HG03521 (cell line): ENCODE results near the gene SKAP1.

Experiments
- ATAC-seq: cut with Tn5 transposase; IDR thresholded peaks from one replicate; pipeline ENCODE4 v1.9.1; 2021; ENCODE audit warnings: mild to moderate bottlenecking, moderate library complexity; ENCODE audit not compliant: unreplicated experiment

SKAP1 gene

DNA sequence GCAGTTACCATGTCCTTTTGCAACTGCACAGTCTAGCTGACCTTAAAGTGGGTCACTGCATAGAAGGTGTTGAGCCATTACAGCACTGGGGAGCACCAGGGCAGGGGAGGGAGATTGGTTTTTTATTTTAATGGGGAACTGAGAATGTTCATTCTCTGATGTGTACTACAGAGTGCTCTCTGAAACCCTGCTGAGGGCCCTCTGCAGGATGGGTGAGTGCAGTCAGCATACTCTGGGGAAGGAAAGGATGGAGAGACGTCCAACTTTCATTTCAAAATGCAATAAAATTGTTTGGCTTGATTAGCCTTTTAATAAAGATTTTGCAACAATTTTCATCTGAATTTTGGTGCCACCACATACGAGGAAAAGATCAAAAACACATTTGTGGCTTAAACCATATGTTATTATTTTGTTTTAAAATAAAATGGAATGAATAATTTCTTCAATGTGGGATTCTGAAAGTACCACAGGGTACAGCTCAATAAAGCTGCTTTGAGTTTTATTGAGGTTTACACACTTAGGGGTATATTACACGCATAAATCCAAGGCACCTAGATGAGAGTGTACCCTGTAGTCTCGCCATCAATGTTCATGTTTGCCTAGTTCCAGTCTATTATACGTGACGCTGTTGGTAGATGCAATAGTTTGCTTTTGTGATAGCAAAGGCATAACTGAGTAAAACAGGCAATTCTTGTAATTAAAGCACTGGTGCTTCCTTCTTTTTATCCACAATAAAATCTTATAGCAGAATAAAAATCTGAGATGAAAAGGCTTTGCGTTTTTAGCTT, 249.0 kb downstream of the SKAP1 start:
- no peak for ATAC-seq

DNA sequence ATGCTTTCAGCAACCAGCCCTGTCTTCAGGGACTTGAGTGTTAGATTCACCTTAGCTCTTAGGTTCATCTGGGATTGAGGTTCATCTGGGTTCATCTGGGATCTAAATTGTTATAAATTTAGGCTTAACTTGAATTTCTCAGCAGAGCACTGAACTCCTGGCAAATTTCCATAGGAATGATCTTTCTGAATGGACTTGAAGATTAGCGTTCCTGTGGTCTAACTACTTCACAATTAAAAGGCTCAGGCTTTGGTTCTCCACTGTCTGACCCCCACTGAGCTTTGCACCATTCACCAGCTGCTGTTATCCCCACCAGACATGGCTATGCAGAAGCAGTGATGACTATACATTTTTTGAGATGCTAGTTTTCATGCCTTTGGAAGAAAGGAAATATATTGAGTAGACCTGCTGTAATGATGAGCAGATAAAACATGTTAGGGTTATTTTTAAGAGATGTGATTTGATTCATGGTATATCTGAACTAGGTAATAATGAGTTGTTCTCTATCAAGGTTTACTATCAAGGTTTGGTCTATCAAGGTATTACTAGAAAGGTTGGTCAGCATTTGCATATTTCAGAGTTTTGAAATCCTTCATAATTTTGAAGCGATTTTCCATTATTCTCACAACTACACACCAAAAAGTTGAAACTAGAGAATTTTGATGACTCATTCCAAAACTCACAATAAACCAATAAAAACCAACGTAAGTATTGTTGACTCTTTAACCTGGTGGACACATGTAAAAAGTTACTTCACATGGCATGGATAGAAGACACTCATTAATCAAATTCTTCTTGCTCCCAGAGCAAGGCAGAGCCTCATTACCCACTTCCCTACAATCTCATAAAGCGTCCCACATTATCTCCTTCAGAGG, 250.7 kb downstream of the SKAP1 start:
- ATAC-seq: no peak

DNA sequence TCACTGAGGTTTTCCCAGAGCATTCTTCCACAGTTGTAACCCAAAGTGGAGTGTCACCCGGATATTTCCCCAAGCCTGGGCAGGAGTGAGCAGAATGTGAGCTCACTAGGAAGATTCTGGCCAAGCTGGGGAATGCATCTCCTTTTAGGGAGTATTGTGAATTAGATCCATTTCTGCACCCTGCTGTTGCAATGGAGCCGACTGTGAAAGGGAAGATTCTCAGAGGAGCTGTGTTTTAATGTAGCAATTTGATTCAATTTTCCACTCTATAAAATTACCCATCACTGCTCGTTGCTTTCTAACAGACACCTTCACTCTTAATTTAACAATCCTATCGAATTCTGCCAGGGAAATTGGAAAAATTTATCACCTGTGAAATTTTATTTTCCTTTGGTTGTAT, 251.7 kb downstream of the SKAP1 start:
- ATAC-seq: no peak

DNA sequence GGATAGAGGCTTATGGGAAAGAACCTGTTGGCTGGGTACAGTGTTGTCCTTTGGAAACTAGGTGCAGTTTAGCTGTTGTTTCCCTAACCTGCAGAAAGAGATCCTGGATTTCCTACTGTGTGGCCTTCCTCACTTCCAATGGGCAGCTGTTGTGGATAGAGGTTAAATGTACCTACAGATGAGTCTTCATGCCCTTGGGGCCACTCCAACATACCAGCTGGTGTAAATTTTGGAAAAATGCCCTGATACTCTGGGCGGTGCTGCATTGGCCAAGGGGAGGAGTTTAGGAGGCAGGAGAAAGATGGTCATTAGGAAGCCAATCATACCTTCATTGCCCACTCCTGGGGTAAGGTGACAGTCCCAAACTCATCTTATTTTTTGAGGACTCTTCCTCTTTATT, 252.2 kb downstream of the SKAP1 start:
- ATAC-seq: no peak

DNA sequence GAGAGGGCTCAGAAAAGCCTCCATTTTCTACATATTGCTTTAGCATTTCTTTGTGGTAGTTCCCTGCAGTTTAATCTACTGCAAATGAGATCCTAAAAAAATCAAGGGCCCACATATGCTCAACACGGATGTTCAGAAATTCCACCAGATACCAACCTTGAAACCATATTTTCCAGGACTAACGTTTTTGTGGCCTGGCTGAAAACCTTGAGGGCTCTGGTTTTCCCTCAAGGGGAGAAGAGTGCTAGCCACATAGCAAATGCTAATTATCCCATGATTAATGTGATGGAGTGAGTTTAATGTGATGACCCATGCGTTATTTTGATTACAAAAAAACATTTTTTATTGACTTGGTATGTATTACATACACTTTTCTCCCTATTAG, 253.6 kb downstream of the SKAP1 start:
- no peak for ATAC-seq

DNA sequence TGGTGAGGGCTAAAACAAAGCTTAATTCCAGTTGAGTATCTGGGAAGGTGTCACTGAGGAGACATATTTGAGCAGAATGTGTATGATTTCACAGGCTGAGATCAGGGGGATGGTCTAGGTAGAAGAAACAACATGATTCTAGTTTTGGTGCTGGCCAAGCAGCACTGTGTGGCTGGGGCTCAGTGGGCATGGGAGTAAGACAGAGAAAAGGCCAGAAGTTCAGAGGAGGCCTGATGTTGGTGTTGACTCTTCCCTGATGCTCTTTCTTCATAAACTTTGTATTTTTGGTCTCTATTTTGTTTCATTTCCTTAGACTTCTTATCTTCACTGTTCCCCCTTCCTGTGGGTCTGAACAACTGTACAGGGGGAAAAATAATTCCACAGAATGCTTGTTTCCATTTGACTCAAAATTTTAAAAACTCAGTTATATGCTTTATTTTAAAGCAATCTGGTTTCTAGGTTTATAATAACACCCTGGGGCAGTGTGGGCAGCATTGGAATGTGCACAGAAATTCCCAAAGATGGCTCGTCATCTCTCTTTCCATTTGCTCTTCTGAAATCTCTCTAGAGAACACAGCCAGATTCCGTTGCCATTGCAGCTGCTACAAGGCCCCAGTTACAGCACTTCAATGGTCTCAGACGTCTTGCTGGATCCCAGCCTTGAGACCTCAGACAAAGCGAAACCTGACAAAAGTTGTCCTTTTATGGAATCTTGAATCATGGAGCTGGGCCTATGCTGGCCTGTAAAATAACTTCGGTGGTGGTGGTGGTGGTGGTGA, 254.1 kb downstream of the SKAP1 start:
- no peak for ATAC-seq

DNA sequence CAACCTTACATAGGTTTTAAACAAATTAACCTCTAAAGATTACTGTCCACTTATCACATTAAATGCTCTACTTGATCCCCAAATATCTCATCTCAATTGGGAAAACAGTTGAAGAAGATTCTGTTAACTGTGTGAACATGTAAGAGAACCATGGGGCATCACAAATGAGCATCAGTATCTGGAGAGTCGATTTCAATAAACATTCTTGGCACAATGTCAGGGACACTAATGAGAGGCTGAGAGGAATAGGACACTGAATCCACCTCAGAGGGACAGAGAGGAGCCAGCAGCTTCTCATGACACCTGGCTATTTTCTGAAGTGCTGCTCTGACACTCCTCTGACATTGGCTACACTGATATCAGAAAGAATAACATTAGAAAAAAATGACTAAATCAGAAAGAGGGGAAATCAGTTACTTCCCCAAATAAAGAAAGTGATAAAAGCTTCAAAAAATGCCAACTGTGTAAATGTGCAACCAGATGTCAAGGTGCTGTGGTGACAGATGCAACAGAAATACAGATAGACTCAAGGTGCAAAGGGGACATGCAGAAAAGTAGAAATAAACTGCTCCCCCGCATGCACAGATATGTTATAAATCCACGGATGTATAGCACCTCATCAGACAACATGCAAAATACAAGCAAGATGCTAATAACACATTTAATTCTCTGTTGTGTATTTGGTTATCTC, 255.0 kb downstream of the SKAP1 start:
- ATAC-seq: no peak

DNA sequence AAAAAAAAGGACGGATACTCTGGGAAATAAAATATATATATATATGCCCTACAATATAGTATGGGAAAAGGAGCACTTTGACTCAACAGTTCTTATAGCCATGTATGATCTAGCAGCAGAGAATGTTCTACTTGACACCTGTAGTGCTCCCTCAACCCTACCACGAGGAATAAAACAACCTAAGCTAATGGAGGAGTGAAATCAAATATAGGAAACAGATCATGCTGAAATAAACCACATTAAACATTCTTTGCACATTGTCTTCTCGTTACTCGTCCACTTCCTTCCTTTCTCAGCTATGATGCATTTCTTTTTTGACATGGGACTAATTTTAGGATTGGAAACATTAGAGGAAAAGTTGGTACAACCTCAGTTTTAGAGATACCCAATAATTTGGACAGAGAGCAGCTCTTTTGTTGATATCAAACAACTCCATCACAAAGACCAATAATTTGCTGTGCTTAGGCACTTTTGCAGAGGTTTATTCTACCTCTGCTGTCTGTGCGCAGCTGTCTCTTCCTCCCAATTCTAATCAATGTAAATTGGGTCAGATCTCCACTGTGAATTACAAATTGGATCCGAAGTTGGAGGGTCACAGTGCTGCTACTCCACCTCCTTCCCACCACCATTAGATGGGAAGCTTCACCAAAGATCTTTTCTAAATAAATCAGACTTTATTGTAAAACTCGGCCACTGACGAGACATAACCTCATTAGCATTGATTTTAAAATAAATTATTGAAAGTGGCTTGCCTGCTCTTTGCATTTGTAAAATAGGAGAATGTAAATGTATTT, 256.6 kb downstream of the SKAP1 start:
- no peak for ATAC-seq

DNA sequence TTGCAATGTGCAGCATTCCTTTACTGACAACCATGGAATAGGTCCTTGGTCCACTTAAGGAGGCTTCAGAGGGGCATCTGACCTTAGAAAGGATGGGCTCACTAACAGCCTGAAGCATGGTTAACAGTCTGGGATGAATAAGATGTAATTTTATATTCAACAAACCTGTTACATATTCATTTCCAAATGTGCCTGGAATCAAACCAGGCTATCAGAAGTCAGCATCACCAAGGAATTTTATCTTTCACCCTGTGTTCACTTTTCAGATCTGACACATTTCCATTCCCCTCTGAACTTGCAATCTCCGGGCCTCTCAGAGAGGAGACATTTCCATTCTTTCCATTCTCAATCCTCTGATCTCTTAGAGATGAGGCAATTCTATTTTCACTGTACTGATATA, 260.1 kb downstream of the SKAP1 start:
- no peak for ATAC-seq

DNA sequence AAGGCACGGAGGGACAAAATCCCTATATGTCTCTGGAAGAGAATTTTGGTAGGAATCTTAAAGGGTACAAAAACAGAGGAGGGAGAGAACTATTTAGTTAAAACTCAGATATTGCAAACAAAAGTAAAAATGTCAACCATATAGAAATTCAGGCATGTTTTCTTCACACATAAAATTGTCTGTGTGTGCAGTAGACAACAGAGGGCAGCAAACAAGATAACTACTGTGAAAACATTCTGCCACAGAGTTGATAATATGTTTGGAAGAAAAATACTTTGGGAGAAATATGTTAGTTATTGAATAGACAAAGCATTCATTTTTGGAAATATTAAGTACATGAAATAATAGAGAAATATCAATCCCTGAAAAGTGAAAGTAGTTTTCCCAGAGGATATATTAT, 266.2 kb downstream of the SKAP1 start:
- no peak for ATAC-seq

DNA sequence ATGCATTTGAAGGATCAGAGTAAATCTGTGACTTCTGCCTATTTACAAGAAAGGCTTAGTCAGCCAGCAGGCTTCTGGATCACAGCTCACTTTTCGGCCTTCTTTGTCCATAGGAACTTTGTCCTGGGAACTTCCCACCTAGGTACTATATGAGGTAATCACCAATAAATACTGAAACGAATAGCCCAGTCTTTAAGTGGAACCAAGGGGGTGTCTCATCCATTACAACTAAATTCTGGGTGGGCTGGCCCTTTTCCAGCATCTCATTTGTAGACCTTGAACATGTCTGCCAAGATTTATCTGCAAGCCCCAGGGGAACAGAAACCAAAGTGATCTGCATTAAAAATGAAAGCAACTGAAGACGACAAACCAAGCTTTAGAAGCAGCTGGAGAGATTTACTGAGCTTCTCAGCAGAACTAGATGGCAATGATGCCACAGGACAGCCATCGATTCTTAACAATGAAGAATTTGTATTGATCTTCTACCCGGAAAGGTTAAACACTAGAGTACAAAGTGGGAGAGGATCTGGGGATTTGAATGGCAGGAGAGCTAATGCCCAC, 267.0 kb downstream of the SKAP1 start:
- ATAC-seq: no peak

DNA sequence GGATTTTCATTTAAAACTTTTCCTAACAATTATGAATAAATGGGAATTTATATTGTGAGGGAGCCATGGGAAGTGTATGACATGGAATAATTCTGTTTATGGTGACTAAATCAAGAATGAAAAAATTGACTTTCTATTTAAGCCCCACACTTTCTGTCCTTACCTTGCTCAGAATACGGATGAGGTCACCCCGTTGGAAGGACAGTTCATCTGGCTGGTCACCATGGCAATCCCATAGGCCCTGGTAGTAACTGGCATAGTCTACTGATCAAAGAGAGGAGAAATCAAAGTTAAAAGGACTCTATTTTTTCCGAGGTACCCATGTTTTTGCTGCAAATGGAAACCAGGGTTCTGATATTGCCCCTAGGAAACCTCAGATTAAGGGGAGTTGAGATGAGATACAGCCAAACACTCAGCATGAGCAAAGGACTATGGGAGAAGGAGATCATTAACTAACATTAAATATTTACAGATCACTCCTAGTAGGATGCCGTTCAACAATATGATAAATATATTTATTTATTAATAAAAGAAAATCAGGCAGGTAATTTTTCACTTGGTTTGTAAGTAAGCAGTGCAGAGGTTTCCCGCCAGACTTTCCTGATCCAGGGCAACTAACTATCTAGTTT, 267.6 kb downstream of the SKAP1 start:
- no peak for ATAC-seq

DNA sequence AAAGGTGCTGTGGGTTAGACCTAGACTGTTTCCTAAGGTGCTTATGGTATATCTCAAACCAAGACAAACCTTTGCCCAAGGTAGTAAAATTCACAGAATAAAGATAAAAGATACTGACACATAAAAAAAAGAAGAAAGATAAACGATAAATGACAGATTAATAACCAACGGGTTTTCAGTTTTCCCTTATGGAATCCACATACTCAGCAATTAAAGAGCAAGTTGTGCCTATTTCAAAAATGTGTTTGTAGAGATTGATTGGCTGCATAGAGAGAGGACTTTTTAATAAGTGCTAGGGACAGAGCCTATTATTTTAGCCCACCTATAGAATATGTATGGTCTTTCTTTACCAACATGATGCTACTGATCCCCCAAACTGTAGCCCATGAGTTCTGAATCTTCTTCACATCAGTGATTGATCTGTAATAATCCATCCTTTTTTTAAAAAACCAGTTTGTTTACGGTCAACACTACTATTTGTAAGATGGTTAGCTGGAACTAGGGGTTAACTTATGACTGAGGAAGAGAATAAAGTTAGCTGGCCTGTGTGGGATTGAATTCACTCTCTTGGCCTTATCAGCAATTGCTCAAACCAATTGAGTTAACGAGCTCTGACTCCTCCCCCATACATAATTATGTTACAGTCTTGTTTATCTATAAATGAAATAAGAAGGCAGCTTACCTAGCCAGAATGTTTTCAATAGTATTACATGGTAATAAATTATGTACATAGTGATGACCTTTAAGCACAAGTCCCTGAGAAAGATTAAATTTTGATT, 268.7 kb downstream of the SKAP1 start:
- no peak for ATAC-seq

DNA sequence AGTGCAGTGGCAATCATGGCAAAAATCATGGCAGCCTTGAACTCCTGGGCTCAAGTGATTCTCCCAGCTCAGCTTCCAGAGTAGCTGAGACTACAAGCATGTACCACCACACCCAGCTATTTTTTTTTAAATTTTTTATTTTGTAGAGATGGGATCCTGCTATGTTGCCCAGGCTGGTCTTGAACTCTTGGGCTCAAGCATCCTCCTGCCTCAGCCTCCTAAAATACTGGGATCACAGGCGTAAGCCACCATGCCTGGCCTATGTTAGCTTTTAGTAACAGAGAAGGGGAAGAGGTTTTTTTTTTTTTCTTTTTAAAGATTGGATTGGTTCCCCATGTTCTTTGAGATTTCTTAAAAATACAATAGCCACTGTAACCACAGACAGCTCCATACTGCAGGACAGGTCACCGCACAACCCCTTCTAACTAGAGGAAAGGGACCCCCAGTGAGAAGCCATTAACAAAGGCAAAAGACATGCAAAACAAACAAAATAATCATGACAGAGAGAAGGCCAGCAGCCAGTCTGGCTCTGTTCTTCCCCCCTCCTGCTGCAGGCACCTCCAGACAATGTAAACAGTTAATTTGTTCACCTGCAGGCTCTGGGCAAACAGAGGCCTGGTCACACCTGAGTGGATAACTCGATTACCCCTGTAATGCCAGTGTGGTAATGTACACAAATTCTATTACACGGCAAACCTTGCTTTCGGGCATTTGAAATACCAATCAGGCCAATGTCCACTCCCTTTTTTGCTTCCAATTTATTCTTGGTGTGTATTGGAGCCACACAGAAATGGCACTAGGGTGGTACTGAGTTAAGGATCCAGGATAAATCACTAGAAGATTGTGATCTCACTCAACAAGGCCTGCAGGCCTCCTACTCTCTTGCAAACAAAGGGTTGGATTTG, 269.6 kb downstream of the SKAP1 start:
- ATAC-seq: no peak

DNA sequence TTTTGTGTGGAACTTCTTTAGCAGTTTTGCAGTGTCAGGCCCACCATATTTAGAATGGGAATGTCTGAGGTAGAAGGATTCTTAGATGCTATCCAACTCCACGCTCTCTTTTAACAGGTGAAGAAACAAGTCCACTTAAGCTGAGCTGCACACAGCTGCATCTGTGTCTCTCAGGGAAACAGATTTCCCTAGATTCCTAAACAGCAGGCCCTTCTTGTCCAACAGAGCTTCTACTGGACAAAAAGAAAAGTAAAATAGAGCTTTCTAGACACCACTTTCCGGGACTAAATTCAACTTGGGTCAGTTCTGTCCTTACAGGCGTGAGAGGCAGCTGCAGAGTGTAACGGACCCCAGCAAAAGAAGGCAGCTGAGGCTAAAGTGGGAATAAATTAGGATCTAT, 270.8 kb downstream of the SKAP1 start:
- ATAC-seq: no peak

DNA sequence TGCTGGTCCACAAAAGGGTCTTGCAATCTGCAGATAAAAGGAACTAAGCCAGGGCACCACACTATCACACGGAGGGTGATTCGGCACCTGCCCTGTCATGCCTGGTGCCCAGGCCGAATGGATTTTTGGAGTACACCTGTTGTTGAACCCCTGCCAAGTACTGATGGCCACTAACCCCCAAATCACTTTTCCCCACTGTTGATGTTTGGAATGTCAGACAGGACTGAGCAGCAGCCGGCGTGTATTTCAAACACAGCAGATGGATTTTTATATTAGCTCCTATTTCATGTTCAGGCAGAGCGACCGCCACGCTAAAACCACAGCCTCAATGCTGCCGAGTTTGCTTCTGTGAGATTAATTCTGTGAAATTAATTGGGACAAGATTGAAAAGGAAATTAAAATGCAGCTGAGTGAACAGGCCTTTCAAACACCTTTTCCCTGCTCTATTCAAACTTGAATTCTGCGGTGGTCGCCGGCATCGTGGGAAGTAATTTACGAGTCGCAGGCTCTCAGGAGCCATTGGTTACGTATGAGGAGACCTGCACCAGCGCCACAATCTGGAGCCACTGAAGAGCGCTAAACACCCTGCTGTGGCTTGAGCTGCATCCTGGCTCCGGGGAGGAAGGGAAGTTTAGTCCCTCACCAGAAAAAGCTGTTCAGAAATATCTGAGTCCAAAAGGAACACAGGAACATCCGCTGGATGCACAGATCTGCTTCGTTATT, 274.0 kb downstream of the SKAP1 start:
- ATAC-seq: no peak
